Natural killer cell treated with Interleukin-12 subunit alpha and Interleukin-12 subunit beta and Interleukin-15 and Interleukin-18, amount 100 ng/mL, for 72 hours (primary cell): ENCODE data around the gene ADK. TPM values are rescaled to one million over a fixed set of nuclear protein-coding genes. Genes with fewer than 3 reads are reported as not detected.

Experiments used
- ATAC-seq, 2 donors: fragments of 150-1000 bp; cut with Tn5 transposase in 1 of 2; sonication (Bioruptor Pico), chemical (Tn5 transposase) in 1 of 2; 2 replicates each; pipeline ENCODE4 v1.10.0; 2021
- DNase-seq: peaks from one replicate; pipeline ENCODE4 v3.0.0; 2022; ENCODE audit warnings: low spot score
- H3K27ac Mint-ChIP-seq, 2 donors: 1 replicate in 1 of 2; 2 replicates in 1 of 2; pipeline ENCODE4 v1.8.0; 2022; ENCODE audit warnings: mixed read lengths in 2 of 2, mild to moderate bottlenecking in 1 of 2, moderate library complexity in 1 of 2
- H3K27me3 Mint-ChIP-seq, 2 donors: 1 replicate in 1 of 2; 2 replicates in 1 of 2; pipeline ENCODE4 v1.8.0; 2022; ENCODE audit warnings: mixed read lengths in 2 of 2
- H3K36me3 Mint-ChIP-seq: one replicate; pipeline ENCODE4 v1.8.0; 2022; ENCODE audit warnings: mixed read lengths
- H3K4me1 Mint-ChIP-seq, 2 donors: 1 replicate in 1 of 2; 2 replicates in 1 of 2; pipeline ENCODE4 v1.8.0; 2022; ENCODE audit warnings: low read depth in 2 of 2, mixed read lengths in 2 of 2, mild to moderate bottlenecking in 1 of 2
- H3K4me3 Mint-ChIP-seq: one replicate; pipeline ENCODE4 v1.8.0; 2022; ENCODE audit warnings: mixed read lengths
- H3K9me3 Mint-ChIP-seq: 2 replicates; pipeline ENCODE4 v1.8.0; 2022; ENCODE audit warnings: mixed read lengths
- total RNA-seq, 2 donors: library from RNA; stranded (reverse); gene quantifications; one replicate each; pipeline ENCODE4 v1.2.3, GENCODE V29; 2022

The ADK gene
- total RNA-seq, 2 donors from 2014 or later: 18.9 to 49.5 TPM

DNA sequence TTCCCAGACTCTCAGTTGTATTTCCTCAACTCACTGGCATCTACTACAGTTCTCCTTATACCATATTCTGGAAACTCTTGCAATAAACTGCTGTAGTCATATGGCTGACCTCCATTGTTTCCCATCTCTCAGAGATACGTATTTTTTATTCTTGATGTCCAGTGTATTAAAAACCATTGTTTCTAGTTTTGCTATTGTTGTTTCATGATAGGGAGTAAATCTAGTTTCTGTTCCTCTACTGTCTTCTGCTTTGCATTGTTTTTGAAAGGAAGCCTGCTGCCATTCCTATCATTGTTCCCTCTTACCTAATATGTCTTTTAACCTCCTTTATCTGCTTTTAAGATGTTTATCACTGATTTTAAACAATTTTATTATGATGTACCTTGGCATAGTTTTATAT is 255.0 kb downstream of the ADK start:
- DNase-seq (no peak), ATAC-seq (no peak)
- Mint-ChIP-seq H3K9me3 (no peaks in the 10 kb centered on the region), H3K36me3 (peaks cover 4% of the 10 kb centered on the region), H3K27ac (no peak overlapping the region), H3K27me3 (no peaks in the 10 kb centered on the region), H3K4me3 (no peak overlapping the region), H3K4me1 (no peaks in the 10 kb centered on the region)

DNA sequence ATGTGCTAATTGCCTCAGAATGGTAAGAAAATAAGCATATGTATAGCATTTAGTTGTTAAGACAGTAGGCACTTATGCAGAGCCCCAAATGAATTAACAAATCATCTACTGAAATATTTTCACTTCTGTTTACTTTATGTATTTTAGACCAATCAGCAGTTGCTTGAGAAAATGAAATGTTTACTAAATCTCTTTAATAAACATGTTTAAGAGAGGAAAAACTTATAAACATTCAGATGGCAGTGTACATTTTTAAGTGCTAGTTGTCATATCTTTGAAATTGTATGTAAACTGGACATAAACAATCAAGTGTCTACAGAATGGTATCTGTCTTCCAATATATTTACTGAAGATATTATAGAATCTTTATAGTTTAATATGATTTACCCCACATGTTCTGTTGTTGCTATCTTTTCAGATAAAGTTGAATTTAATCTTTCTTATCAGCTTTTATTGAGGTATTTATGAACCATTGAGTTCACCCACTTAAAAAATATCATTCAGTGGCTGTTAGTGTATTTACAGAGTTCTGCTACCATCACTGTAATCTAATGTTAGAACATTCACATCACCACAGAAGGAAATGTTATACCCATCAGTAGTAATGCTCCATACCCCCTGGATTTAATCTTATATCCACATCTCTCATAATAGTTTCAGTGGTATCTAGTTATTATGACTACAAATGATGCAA is 264.3 kb downstream of the ADK start:
- H3K36me3 Mint-ChIP-seq: no peaks in the 10 kb centered on the region
- no peak overlapping the region for H3K27ac Mint-ChIP-seq
- DNase-seq (no peak), ATAC-seq (no peak)
- H3K4me3 Mint-ChIP-seq: no peak overlapping the region
- H3K27me3 Mint-ChIP-seq: no peaks in the 10 kb centered on the region
- no peaks in the 10 kb centered on the region for H3K9me3 Mint-ChIP-seq
- H3K4me1 Mint-ChIP-seq: no peaks in the 10 kb centered on the region

DNA sequence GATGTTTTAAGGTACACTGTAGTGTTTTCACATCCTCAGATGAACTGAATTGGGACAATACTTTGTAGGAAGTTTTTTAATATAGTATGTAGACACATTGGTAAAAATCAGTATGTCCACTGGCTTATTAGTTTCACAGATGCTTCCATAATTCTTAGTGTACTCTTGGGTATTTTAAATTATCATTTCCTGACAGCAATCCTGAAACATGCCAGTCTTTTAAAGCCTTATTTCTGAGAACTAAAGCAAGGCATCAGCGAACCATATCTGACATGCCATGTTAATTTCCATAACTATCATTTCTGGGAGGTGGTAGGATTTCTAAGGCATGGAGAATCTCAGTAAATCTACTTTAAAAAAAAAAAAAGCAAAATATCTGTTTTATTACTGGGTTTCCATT is 266.4 kb downstream of the ADK start:
- H3K4me1 Mint-ChIP-seq: no peaks in the 10 kb centered on the region
- H3K27ac Mint-ChIP-seq: no peak overlapping the region
- H3K36me3 Mint-ChIP-seq: no peaks in the 10 kb centered on the region
- H3K9me3 Mint-ChIP-seq: no peaks in the 10 kb centered on the region
- no peak for ATAC-seq
- H3K27me3 Mint-ChIP-seq: no peaks in the 10 kb centered on the region
- no peak overlapping the region for H3K4me3 Mint-ChIP-seq
- no peak for DNase-seq

DNA sequence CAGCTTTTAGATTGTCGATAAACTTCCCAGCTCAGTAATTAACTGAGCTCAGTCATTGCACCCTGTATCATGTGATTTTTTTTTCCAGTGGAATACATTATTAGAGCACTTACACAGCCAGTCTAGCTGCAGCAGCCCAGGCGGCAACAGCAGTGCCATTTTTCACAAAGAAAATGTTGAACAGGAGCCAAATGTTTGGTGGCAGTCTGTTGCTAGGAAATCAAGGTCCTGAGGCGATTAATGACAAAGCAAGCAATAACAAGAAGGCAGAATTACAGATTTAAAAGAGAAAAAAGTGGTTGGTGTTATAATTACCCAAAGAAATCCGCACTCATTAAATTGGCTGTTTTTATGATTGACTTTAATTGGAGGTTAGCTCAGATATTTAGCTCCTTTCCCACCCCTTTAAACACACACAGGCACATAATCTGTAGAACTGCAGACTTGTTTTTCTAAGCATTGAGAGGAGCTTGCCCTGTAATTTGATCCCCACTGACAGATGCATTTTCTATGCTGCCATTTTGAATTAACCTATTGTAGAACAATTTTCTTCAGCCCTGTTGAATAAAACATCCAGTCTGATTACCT is 267.4 kb downstream of the ADK start:
- Mint-ChIP-seq H3K4me3 (no peak overlapping the region), H3K36me3 (no peaks in the 10 kb centered on the region), H3K27me3 (no peaks in the 10 kb centered on the region), H3K4me1 (no peaks in the 10 kb centered on the region), H3K27ac (no peak overlapping the region), H3K9me3 (no peaks in the 10 kb centered on the region)
- DNase-seq: no peak
- ATAC-seq: no peak

DNA sequence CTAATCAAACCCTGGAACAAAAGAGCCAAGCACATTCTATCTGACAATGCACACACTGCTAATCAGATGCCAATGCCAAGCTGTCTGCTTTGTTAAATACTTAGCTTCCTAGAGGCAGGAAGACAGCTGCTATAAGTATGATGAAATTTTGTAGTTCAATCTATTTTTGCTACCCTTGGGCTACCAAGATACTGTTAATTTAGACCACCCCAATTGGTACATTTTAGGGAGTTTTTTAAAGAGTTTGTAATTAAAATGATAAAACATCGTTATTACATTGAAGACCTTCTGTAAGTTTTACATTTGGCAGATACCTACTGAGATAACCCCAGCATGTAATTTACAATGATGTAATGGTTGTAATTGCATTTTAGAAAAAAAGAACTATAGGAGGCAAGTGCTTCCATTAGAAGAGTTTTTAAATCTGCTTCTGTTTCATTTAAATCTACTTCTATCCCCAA is 268.5 kb downstream of the ADK start:
- DNase-seq: no peak
- ATAC-seq: no peak
- Mint-ChIP-seq H3K27ac (no peak overlapping the region), H3K4me1 (no peaks in the 10 kb centered on the region), H3K4me3 (no peak overlapping the region), H3K9me3 (no peaks in the 10 kb centered on the region), H3K27me3 (no peaks in the 10 kb centered on the region), H3K36me3 (no peaks in the 10 kb centered on the region)

DNA sequence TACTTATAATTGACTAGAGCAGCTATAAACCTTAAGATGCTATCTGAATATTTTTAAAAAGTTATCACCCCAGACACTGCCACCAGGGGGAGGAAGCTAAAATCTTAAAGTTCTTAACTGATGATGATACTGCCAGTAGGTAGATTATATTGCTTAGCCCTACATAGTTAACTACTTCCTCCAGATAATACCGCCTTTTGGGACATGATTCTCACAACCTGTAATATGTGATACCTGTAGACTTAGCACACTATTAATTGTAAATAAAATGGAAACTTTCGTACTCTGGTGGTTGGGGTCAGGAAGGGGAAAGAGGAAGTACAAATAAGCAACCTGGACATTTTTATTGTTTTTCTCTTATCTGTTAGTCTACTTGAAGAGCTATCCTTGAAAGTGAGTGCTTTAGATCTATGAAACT is 268.9 kb downstream of the ADK start:
- no peak for DNase-seq
- ATAC-seq: no peak
- H3K27ac Mint-ChIP-seq: no peak overlapping the region
- no peaks in the 10 kb centered on the region for H3K9me3 Mint-ChIP-seq
- H3K4me3 Mint-ChIP-seq: no peak overlapping the region
- no peaks in the 10 kb centered on the region for H3K27me3 Mint-ChIP-seq
- H3K4me1 Mint-ChIP-seq: no peaks in the 10 kb centered on the region
- H3K36me3 Mint-ChIP-seq: no peaks in the 10 kb centered on the region

DNA sequence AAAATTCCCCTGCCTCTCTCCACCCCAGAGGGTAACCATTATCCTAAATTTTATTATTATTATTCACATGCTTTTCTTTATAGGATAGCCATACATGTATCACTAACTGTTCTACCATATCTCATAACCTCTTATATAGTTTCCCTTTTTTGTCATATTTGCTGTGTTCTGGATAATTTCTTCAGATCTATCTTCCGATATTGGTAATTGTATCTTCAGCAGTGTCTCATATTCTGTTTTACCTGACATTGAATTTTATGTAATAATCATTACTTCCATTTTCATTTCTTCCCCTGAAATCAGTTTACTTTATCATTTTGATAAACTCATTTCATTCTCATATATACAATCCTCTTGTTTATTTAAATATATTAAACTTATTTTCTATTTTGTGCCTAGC is 273.5 kb downstream of the ADK start:
- H3K9me3 Mint-ChIP-seq: no peaks in the 10 kb centered on the region
- no peak overlapping the region for H3K27ac Mint-ChIP-seq
- no peaks in the 10 kb centered on the region for H3K27me3 Mint-ChIP-seq
- H3K36me3 Mint-ChIP-seq: no peaks in the 10 kb centered on the region
- DNase-seq (no peak), ATAC-seq (no peak)
- no peaks in the 10 kb centered on the region for H3K4me1 Mint-ChIP-seq
- no peak overlapping the region for H3K4me3 Mint-ChIP-seq

DNA sequence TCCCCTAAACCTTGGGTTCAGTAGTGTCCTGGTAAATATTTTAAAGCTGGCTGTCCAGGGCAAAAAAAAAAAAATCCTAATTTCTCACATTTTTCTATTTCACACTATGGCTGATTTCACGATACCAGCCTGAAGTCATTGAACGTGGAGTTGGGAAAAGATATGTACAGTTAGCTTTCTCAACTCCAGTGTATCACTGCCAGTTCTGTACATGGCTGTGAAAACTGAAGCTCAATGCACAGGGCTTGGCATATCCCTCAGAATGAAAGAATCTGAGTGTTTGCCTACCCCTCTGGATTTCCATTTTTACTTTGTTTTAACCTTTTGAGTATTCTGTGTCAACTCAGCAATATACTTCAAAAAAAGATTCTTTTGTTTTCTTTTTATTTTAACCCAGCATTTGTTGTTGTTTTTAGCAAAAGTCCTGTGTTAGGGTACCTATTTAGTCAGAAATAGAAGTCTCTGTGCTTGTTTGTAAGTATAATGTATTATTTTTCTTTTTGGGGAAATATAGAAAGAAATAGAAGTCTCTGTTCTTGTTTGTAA is 274.5 kb downstream of the ADK start:
- Mint-ChIP-seq H3K4me3 (no peak overlapping the region), H3K27ac (no peak overlapping the region), H3K9me3 (no peaks in the 10 kb centered on the region), H3K27me3 (no peaks in the 10 kb centered on the region), H3K4me1 (no peaks in the 10 kb centered on the region), H3K36me3 (no peaks in the 10 kb centered on the region)
- DNase-seq (no peak), ATAC-seq (no peak)

DNA sequence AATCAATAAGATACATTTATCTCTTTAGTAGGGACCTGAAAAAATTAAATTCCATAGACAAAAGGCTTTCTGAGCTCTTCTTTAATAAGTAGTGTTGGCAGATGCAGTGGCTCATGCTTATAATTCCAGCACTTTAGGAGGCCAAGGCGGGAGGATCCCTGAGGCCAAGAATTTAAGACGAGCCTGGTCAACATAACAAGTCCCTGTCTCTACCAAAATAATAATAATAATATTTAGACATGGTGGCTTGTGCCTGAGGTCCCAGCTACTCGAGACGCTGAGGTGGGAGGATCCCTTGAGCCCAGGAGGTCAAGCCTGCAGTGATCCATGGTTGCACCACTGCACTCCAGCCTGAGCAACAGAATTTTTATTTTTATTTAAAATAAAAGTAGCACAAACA is 280.8 kb downstream of the ADK start:
- ATAC-seq (no peak), DNase-seq (no peak)
- Mint-ChIP-seq H3K4me3 (no peak overlapping the region), H3K27ac (no peak overlapping the region), H3K36me3 (no peaks in the 10 kb centered on the region), H3K9me3 (no peaks in the 10 kb centered on the region), H3K27me3 (no peaks in the 10 kb centered on the region), H3K4me1 (no peaks in the 10 kb centered on the region)

DNA sequence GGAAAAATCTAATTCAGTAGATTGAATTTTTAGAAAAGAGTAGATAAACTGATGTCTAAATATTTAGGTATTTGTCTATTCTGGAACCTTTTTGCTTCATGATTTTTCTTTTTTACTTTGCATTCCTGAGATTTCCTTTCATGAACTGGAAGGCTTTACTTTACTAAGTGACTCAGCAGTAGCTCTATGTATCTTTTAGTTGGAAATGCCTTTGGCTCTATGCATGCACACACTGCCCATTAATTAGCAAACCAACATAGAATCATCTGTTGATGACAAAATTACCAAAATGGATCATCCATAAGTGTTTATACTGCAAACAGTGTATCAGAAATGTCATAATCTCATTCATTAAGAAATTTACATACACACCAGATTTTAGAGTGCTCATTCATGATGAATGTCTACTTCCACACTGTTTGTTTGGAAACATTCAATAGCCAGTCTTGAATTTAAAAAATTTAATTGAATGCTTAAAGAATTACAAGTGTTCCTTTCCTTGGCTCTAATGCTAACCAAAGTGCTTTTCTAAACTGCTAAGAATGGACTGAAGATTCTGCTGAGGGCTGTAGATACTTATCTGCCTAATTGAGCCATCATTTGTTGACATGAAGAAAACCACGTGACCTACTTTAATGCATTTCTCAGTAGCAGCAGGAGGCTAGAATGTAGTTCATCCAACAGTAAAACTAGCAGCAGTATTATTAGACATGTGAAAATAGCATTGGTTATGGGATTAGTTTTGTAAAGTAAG is 282.0 kb downstream of the ADK start:
- Mint-ChIP-seq H3K4me3 (no peak overlapping the region), H3K9me3 (no peaks in the 10 kb centered on the region), H3K27ac (no peak overlapping the region), H3K4me1 (no peaks in the 10 kb centered on the region), H3K36me3 (no peaks in the 10 kb centered on the region), H3K27me3 (no peaks in the 10 kb centered on the region)
- no peak for ATAC-seq
- no peak for DNase-seq

DNA sequence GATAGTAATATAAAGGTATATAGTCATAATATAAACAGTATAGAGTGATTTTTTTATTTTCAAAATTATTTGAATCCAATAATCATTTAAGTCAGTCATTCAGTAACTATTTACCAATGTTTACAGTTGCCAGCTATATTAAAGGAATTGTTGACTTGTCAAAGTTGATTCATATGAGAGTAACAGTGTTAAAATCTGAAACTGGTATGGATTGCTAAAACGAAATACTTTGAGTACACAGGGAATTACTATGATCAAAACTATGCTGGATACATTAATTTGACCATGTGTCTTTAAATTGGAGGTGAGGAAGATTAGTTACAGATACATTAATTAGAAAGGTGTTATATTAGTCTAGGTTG is 282.6 kb downstream of the ADK start:
- H3K27ac Mint-ChIP-seq: no peak overlapping the region
- no peaks in the 10 kb centered on the region for H3K9me3 Mint-ChIP-seq
- no peaks in the 10 kb centered on the region for H3K36me3 Mint-ChIP-seq
- H3K27me3 Mint-ChIP-seq: no peaks in the 10 kb centered on the region
- DNase-seq (no peak), ATAC-seq (no peak)
- no peaks in the 10 kb centered on the region for H3K4me1 Mint-ChIP-seq
- no peak overlapping the region for H3K4me3 Mint-ChIP-seq

DNA sequence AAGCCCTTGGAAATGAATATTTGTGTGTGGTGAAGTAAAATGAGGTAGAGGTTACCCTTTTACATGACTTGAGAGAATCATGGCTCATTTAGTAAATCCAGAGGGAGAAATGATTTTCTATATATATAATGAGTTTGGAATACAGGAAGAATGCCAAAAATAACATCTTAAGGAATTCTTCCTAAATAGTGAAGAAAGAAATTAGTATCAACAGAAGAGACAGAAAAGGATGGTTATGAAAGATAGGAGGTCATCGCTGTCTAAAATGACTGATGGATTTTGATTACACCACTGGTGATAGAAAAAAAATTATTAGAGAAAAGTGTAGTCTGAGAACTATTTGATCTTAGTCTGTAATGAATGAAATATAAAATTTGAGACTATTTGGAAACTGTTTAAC is 283.0 kb downstream of the ADK start:
- Mint-ChIP-seq H3K27me3 (no peaks in the 10 kb centered on the region), H3K4me1 (no peaks in the 10 kb centered on the region), H3K9me3 (no peaks in the 10 kb centered on the region), H3K4me3 (no peak overlapping the region), H3K27ac (no peak overlapping the region), H3K36me3 (no peaks in the 10 kb centered on the region)
- ATAC-seq (no peak), DNase-seq (no peak)

DNA sequence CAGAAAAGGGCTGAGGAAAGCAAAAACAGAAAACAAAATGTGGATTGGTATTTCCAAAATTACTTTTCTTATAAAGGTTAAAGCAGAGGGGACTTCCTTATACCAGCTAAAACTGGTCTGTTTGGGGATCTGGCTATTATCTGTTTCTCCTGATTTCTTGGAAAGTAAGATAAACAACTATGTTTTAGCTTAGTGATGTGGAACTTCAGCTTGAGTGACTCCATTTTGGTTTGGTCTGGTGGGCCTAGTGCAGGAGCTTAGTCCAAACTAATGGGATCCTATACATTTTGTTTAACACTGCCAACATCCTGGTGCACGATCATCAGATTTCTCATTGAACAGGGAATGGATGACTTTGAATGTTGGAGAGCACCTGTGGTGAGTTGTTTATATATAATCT is 283.5 kb downstream of the ADK start:
- Mint-ChIP-seq H3K4me3 (no peak overlapping the region), H3K9me3 (no peaks in the 10 kb centered on the region), H3K27me3 (no peaks in the 10 kb centered on the region), H3K4me1 (no peaks in the 10 kb centered on the region), H3K27ac (no peak overlapping the region), H3K36me3 (no peaks in the 10 kb centered on the region)
- DNase-seq (no peak), ATAC-seq (no peak)

DNA sequence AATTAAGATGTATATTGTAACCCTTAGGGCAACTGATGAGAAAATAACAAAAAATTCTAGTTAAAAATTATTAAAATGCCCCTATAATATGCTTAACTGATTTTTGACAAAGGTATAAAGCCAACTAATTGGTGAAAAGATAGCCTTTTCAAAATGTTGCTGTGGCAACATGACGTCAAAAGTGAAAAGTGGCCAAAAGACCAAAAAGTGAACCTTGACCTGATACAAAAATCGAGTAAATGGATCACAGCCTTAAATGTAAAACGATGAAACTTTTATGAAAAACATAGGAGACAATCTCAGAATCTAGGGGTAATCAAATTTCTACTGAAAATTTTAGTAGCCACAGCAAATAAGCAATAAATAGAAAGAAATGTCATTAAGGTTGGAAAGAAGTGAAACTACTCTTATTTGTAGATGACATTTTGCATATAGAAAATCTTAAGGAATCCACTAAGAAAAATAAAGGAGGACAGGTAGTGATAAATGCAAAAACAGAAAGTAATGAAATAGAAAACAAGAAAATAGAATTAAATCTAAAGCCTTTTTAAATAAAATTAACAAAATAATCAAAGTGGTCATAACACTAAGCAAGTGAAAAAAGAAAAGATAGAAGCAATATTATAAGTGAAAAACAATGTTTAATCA is 285.6 kb downstream of the ADK start:
- H3K4me1 Mint-ChIP-seq: no peaks in the 10 kb centered on the region
- no peaks in the 10 kb centered on the region for H3K36me3 Mint-ChIP-seq
- no peak overlapping the region for H3K27ac Mint-ChIP-seq
- ATAC-seq (no peak), DNase-seq (no peak)
- H3K9me3 Mint-ChIP-seq: no peaks in the 10 kb centered on the region
- no peaks in the 10 kb centered on the region for H3K27me3 Mint-ChIP-seq
- H3K4me3 Mint-ChIP-seq: no peak overlapping the region
